Astrocyte (in vitro differentiated cells and primary cell): Measurements from ENCODE around the gene GRIA1.

ENCODE experiments used
- EZH2 ChIP-seq: IDR thresholded peaks from 2 replicates; pipeline ENCODE4 v1.6.1; 2012; ENCODE audit warnings: mild to moderate bottlenecking, low read length, inconsistent platforms; ENCODE audit not compliant: insufficient read depth
- TF ChIP-seq, protein P1 (sequence below): IDR thresholded peaks from 2 replicates; pipeline ENCODE4 v1.5.1; 2011; ENCODE audit warnings: low read depth, mild to moderate bottlenecking, inconsistent platforms, low read length, moderate library complexity; ENCODE audit not compliant: insufficient read depth

DNA sequence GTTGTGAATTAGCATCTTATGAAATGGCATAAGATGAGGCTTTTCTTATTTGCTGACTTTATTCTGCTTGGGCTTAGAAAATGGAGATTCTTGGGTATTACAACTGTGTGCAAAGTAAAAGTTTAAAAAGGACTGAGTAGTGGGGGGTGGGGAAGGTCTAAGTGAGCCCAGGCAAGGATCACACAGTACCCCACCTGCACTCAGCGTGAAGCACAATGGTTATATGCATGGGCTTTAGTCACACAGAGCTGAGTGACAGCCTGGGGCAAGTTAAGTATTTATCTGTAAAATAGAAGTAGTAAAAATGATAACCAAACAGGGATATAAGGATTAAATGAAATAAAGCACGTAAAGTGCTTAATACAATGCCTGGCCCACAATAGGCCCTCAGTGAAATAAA is 300.9 kb downstream of the GRIA1 start:
- TF ChIP-seq, protein P1, sequence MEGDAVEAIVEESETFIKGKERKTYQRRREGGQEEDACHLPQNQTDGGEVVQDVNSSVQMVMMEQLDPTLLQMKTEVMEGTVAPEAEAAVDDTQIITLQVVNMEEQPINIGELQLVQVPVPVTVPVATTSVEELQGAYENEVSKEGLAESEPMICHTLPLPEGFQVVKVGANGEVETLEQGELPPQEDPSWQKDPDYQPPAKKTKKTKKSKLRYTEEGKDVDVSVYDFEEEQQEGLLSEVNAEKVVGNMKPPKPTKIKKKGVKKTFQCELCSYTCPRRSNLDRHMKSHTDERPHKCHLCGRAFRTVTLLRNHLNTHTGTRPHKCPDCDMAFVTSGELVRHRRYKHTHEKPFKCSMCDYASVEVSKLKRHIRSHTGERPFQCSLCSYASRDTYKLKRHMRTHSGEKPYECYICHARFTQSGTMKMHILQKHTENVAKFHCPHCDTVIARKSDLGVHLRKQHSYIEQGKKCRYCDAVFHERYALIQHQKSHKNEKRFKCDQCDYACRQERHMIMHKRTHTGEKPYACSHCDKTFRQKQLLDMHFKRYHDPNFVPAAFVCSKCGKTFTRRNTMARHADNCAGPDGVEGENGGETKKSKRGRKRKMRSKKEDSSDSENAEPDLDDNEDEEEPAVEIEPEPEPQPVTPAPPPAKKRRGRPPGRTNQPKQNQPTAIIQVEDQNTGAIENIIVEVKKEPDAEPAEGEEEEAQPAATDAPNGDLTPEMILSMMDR, result no peak
- TF ChIP-seq EZH2, result no peak
